GM15510 (cell line): Measurements from ENCODE around the gene MRAS.

Experiments
- POLR2A ChIP-seq: IDR thresholded peaks from 3 replicates; pipeline ENCODE4 v1.6.1; 2011; ENCODE audit warnings: borderline replicate concordance; ENCODE audit not compliant: insufficient read length; ENCODE audit errors: extremely low read depth

Gene MRAS

GRCh38 chr3:138406606-138407005, 58.2 kb downstream of the MRAS start:
- TF ChIP-seq POLR2A: no peak

GRCh38 chr3:138407236-138407907, 59.0 kb downstream of the MRAS start:
- TF ChIP-seq POLR2A: no peak

- no peak for TF ChIP-seq POLR2A
Measured at GRCh38 chr3:138408751-138409570, 60.6 kb downstream of the MRAS start.

- no peak for TF ChIP-seq POLR2A
Measured at GRCh38 chr3:138412821-138413551, 64.6 kb downstream of the MRAS start.

GRCh38 chr3:138417559-138417982, 69.2 kb downstream of the MRAS start:
- no peak for TF ChIP-seq POLR2A

GRCh38 chr3:138418601-138419206, 70.3 kb downstream of the MRAS start:
- TF ChIP-seq POLR2A: no peak

GRCh38 chr3:138423316-138423715, 74.9 kb downstream of the MRAS start:
- no peak for TF ChIP-seq POLR2A

GRCh38 chr3:138424323-138424722, 75.9 kb downstream of the MRAS start:
- TF ChIP-seq POLR2A: no peak

- TF ChIP-seq POLR2A: no peak
Measured at GRCh38 chr3:138426211-138426610, 77.8 kb downstream of the MRAS start.

- TF ChIP-seq POLR2A: no peak
Measured at GRCh38 chr3:138429665-138430064, 81.3 kb downstream of the MRAS start.

- no peak for TF ChIP-seq POLR2A
Measured at GRCh38 chr3:138432576-138433240, 84.3 kb downstream of the MRAS start.

- no peak for TF ChIP-seq POLR2A
Measured at GRCh38 chr3:138433892-138434275, 85.5 kb downstream of the MRAS start.

- TF ChIP-seq POLR2A: no peak
Measured at GRCh38 chr3:138434276-138434874, 86.0 kb downstream of the MRAS start, which contains the start of gene ESYT3. Gene ESYT3 (plus strand): TSS chr3:138434616. CDS start chr3:138434799, 183 bp downstream.
